GM19328 (cell line): ENCODE results near the gene GTPBP2.

Experiments
- ATAC-seq: cut with Tn5 transposase; IDR thresholded peaks from one replicate; pipeline ENCODE4 v1.9.1; 2021; ENCODE audit warnings: mild to moderate bottlenecking, moderate library complexity; ENCODE audit not compliant: unreplicated experiment

GTPBP2 gene

GRCh38 chr6:43579171-43579570 is 49.9 kb downstream of the GTPBP2 start:
- ATAC-seq = no peak

GRCh38 chr6:43578748-43579147 is 50.3 kb downstream of the GTPBP2 start:
- ATAC-seq = no peak

- peak; percentile 87 for ATAC-seq
These were observed 53.1 kb downstream of the GTPBP2 start, which contains the start of the genes POLH and XPO5 for GRCh38 chr6:43575772-43576551. Gene POLH, plus strand, starts transcription at chr6:43576185. Its CDS starts 6,135 bp downstream, at chr6:43582320. Gene XPO5, minus strand, starts transcription at chr6:43576038. Its CDS starts 174 bp downstream, at chr6:43575864.

- ATAC-seq = no peak
These were observed 53.8 kb downstream of the GTPBP2 start for GRCh38 chr6:43575105-43575771.

- no peak for ATAC-seq
These were observed 57.0 kb downstream of the GTPBP2 start for GRCh38 chr6:43572015-43572414.

GRCh38 chr6:43570876-43571441 is 58.1 kb downstream of the GTPBP2 start:
- ATAC-seq = no peak
